HepG2 (cell line): ENCODE data around the gene HCFC1.

Source experiments
- PTBP1 ChIP-seq: fragments of 200-400 bp; formaldehyde crosslinking; IDR thresholded peaks from 2 replicates; pipeline ENCODE4 v1.6.1; 2018; ENCODE audit warnings: low read length, low read depth; ENCODE audit not compliant: poor library complexity, severe bottlenecking
- TF ChIP-seq, protein P1 (sequence below): sonication (generic); formaldehyde crosslinking; IDR thresholded peaks from 2 replicates; pipeline ENCODE4 v1.4.0; 2020; ENCODE audit warnings: missing genetic modification reagents

- no peak for TF ChIP-seq PTBP1
- TF ChIP-seq, protein P1, sequence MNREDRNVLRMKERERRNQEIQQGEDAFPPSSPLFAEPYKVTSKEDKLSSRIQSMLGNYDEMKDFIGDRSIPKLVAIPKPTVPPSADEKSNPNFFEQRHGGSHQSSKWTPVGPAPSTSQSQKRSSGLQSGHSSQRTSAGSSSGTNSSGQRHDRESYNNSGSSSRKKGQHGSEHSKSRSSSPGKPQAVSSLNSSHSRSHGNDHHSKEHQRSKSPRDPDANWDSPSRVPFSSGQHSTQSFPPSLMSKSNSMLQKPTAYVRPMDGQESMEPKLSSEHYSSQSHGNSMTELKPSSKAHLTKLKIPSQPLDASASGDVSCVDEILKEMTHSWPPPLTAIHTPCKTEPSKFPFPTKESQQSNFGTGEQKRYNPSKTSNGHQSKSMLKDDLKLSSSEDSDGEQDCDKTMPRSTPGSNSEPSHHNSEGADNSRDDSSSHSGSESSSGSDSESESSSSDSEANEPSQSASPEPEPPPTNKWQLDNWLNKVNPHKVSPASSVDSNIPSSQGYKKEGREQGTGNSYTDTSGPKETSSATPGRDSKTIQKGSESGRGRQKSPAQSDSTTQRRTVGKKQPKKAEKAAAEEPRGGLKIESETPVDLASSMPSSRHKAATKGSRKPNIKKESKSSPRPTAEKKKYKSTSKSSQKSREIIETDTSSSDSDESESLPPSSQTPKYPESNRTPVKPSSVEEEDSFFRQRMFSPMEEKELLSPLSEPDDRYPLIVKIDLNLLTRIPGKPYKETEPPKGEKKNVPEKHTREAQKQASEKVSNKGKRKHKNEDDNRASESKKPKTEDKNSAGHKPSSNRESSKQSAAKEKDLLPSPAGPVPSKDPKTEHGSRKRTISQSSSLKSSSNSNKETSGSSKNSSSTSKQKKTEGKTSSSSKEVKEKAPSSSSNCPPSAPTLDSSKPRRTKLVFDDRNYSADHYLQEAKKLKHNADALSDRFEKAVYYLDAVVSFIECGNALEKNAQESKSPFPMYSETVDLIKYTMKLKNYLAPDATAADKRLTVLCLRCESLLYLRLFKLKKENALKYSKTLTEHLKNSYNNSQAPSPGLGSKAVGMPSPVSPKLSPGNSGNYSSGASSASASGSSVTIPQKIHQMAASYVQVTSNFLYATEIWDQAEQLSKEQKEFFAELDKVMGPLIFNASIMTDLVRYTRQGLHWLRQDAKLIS (CRISPR knock-in tag) = no peak
Observed at GRCh38 chrX:154019633-154020528, 48.3 kb upstream of the HCFC1 start, which contains the start of gene IRAK1.
